DND-41 (cell line): ENCODE data around the gene ACAD10.

Experiments
- ATAC-seq: fragments of 200-7000 bp; cut with Tn5 transposase; 3 replicates; pipeline ENCODE4 v1.9.1; 2021; ENCODE audit warnings: low read depth; ENCODE audit not compliant: insufficient read depth
- DNase-seq: peaks from one replicate; pipeline ENCODE4 v3.0.0-alpha.2; 2020
- H2AFZ ChIP-seq: 2 replicates; pipeline ENCODE4 v1.6.0; 2012; ENCODE audit warnings: low read depth, low read length
- H3K27ac ChIP-seq: 2 replicates; pipeline ENCODE4 v1.5.1; 2012; ENCODE audit warnings: low read length, inconsistent platforms
- H3K27me3 ChIP-seq: fragments of 200-600 bp; sonication (generic); 2 replicates; pipeline ENCODE4 v1.6.0; 2012; ENCODE audit warnings: low read length, mild to moderate bottlenecking, inconsistent platforms; ENCODE audit not compliant: insufficient read depth, poor library complexity
- H3K36me3 ChIP-seq: 2 replicates; pipeline ENCODE4 v1.5.1; 2012; ENCODE audit warnings: low read length, inconsistent platforms; ENCODE audit not compliant: insufficient read depth
- H3K4me1 ChIP-seq: 2 replicates; pipeline ENCODE4 v1.5.1; 2012; ENCODE audit warnings: mild to moderate bottlenecking, low read length; ENCODE audit not compliant: insufficient read depth
- H3K4me2 ChIP-seq: 2 replicates; pipeline ENCODE4 v1.6.0; 2012; ENCODE audit warnings: mild to moderate bottlenecking, moderate library complexity, low read length, inconsistent platforms; ENCODE audit not compliant: insufficient read depth
- H3K4me3 ChIP-seq, 2 experiments: fragments of 200-600 bp in 1 of 2; shearing (Covaris generic) in 1 of 2; 2 replicates each; pipeline ENCODE4 v1.5.1; 2012 to 2016; ENCODE audit warnings: inconsistent platforms in 2 of 2, low read length in 2 of 2, mild to moderate bottlenecking in 2 of 2, low read depth in 1 of 2, moderate library complexity in 1 of 2
- H3K79me2 ChIP-seq: 2 replicates; pipeline ENCODE4 v1.6.0; 2012; ENCODE audit warnings: low read length, inconsistent platforms; ENCODE audit not compliant: insufficient read depth
- H3K9ac ChIP-seq: 2 replicates; pipeline ENCODE4 v1.6.0; 2012; ENCODE audit warnings: low read depth, mild to moderate bottlenecking, inconsistent platforms, low read length, moderate library complexity
- H3K9me3 ChIP-seq: 2 replicates; pipeline ENCODE4 v1.5.1; 2012; ENCODE audit warnings: low read length, moderate library complexity, mild to moderate bottlenecking, inconsistent platforms; ENCODE audit not compliant: insufficient read depth, severe bottlenecking
- H4K20me1 ChIP-seq: 2 replicates; pipeline ENCODE4 v1.6.0; 2012; ENCODE audit warnings: low read length; ENCODE audit not compliant: insufficient read depth
- EZH2 ChIP-seq: IDR thresholded peaks from 3 replicates; pipeline ENCODE4 v1.6.1; 2012; ENCODE audit warnings: borderline replicate concordance, low read depth, mild to moderate bottlenecking, moderate library complexity, low read length, inconsistent platforms; ENCODE audit not compliant: severe bottlenecking
- TF ChIP-seq, protein P1 (sequence below): IDR thresholded peaks from 2 replicates; pipeline ENCODE4 v1.5.1; 2012; ENCODE audit warnings: borderline replicate concordance, low read length, moderate library complexity, mild to moderate bottlenecking; ENCODE audit not compliant: poor library complexity, severe bottlenecking; ENCODE audit errors: extremely low read depth

ACAD10 gene

DNA sequence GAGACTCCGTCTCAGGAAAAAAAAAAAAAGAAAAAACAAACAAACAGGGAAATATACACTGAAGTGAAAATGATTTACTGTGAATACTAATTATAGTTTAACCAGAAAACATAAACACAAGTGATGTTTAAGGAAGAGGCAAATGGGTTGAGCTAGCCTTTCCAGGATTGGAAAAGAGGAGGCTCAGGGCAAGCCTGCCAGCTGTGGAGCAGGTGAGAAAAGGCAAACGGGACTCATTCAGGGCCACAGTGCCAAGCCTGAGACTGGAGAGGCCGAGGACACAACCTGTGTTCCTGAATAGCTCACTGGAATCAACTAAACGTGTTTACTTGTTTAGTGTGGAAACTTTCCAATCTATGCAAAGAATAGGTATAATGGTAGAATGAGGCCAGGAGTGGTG lies 120.5 kb downstream of the ACAD10 start:
- TF ChIP-seq, protein P1, sequence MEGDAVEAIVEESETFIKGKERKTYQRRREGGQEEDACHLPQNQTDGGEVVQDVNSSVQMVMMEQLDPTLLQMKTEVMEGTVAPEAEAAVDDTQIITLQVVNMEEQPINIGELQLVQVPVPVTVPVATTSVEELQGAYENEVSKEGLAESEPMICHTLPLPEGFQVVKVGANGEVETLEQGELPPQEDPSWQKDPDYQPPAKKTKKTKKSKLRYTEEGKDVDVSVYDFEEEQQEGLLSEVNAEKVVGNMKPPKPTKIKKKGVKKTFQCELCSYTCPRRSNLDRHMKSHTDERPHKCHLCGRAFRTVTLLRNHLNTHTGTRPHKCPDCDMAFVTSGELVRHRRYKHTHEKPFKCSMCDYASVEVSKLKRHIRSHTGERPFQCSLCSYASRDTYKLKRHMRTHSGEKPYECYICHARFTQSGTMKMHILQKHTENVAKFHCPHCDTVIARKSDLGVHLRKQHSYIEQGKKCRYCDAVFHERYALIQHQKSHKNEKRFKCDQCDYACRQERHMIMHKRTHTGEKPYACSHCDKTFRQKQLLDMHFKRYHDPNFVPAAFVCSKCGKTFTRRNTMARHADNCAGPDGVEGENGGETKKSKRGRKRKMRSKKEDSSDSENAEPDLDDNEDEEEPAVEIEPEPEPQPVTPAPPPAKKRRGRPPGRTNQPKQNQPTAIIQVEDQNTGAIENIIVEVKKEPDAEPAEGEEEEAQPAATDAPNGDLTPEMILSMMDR: no peak
- TF ChIP-seq EZH2: no peak
- ATAC-seq: no peak
- Histone ChIP-seq H3K79me2 (no peaks in the 10 kb centered on the region), H3K4me2 (no peak overlapping the region), H3K36me3 (no peaks in the 10 kb centered on the region), H3K9ac (no peak overlapping the region), H4K20me1 (no peaks in the 10 kb centered on the region), H3K9me3 (no peaks in the 10 kb centered on the region), H3K27ac (no peak overlapping the region), H3K4me1 (no peaks in the 10 kb centered on the region), H3K4me3 (no peak overlapping the region), H3K27me3 (no peaks in the 10 kb centered on the region), H2AFZ (no peak overlapping the region)
- DNase-seq: no peak
